ENCODE measurements around the gene CYBC1. TPM values are rescaled to one million over a fixed set of nuclear protein-coding genes. Genes with fewer than 3 reads are reported as not detected.

CYBC1 gene
- total and polyA plus RNA-seq, 4 donors, result 23.2 to 45.6 (median 34.9) TPM

GRCh38 chr17:82489117-82489516 is 38.6 kb upstream of the CYBC1 start:
- no peak for TF ChIP-seq HNF4A (conservative IDR thresholded peaks at IDR 0.05)
- TF ChIP-seq GABPA (IDR thresholded peaks at IDR 0.05 in 1 of 2, conservative IDR thresholded peaks at IDR 0.05 in 1 of 2), result no peak
- TF ChIP-seq FOXA1 (IDR thresholded peaks at IDR 0.05), result no peak
- TF ChIP-seq FOXA2 (IDR thresholded peaks at IDR 0.05), result no peak
- TF ChIP-seq RXRA (IDR thresholded peaks at IDR 0.05), result no peak
- no peak for TF ChIP-seq ZBTB33 (IDR thresholded peaks at IDR 0.05)
- WGBS, result 85% methylated on average over 8 of the region's 8 CpGs
- peaks cover 0 to under 1% (median 0%) of the 10 kb centered on the region in 4 donors for H3K4me1 ChIP-seq (ENCODE audit: control insufficient read depth in 4 of 4, insufficient read depth in 4 of 4, low read length in 3 of 4)
- no peaks in the 10 kb centered on the region for H3K27me3 ChIP-seq (ENCODE audit: control insufficient read depth in 4 of 4, insufficient read depth in 4 of 4, low read length in 3 of 4)
- no peaks in the 10 kb centered on the region for H3K9me3 ChIP-seq (ENCODE audit: control insufficient read depth in 4 of 4, low read length in 3 of 4)
- no peak overlapping the region for H3K9ac ChIP-seq (ENCODE audit: low read depth in 1 of 2, low read length in 2 of 2)
- peaks cover 4 to 33% (median 14%) of the 10 kb centered on the region in 4 donors for H3K36me3 ChIP-seq (ENCODE audit: control insufficient read depth in 4 of 4, insufficient read depth in 3 of 4, low read depth in 1 of 4, low read length in 3 of 4)
- no peak for DNase-seq (ENCODE audit: low spot score)
- H3K27ac ChIP-seq (ENCODE audit: low read depth in 1 of 2, low read length in 2 of 2), result no peak overlapping the region
- H3K4me3 ChIP-seq (ENCODE audit: low read depth in 1 of 3, low read length in 3 of 3), result no peak overlapping the region

- no peak overlapping the region for H3K27ac ChIP-seq (ENCODE audit: low read depth in 1 of 2, low read length in 2 of 2)
- H3K27me3 ChIP-seq (ENCODE audit: control insufficient read depth in 4 of 4, insufficient read depth in 4 of 4, low read length in 3 of 4), result no peaks in the 10 kb centered on the region
- H3K4me1 ChIP-seq (ENCODE audit: control insufficient read depth in 4 of 4, insufficient read depth in 4 of 4, low read length in 3 of 4), result peaks cover 2 to 11% (median 7%) of the 10 kb centered on the region in 4 donors
- no peak overlapping the region for H3K4me3 ChIP-seq (ENCODE audit: low read depth in 1 of 3, low read length in 3 of 3)
- 95% methylated on average over 14 of the region's 14 CpGs for WGBS
- DNase-seq (ENCODE audit: low spot score), result no peak
- no peak for TF ChIP-seq EGR1 (IDR thresholded peaks at IDR 0.05; ENCODE audit: low read depth in 2 of 2)
- no peak for TF ChIP-seq CTCF (IDR thresholded peaks at IDR 0.05; ENCODE audit: low read depth, low read length, missing input control)
- no peak for TF ChIP-seq ZBTB33 (IDR thresholded peaks at IDR 0.05)
- no peak for TF ChIP-seq NR2F2 (IDR thresholded peaks at IDR 0.05)
- no peak for TF ChIP-seq RAD21 (IDR thresholded peaks at IDR 0.05)
- TF ChIP-seq ATF3 (IDR thresholded peaks at IDR 0.05), result no peak
- TF ChIP-seq HNF4G (IDR thresholded peaks at IDR 0.05), result no peak
- no peak for TF ChIP-seq YY1 (IDR thresholded peaks at IDR 0.05)
- TF ChIP-seq TAF1 (conservative IDR thresholded peaks at IDR 0.05), result no peak
- no peak for TF ChIP-seq JUND (IDR thresholded peaks at IDR 0.05)
- no peak for TF ChIP-seq SP1 (IDR thresholded peaks at IDR 0.05)
- TF ChIP-seq FOXA1 (IDR thresholded peaks at IDR 0.05), result no peak
- TF ChIP-seq HNF4A (conservative IDR thresholded peaks at IDR 0.05), result no peak
- TF ChIP-seq GABPA (IDR thresholded peaks at IDR 0.05 in 1 of 2, conservative IDR thresholded peaks at IDR 0.05 in 1 of 2), result no peak
- no peak for TF ChIP-seq FOXA2 (IDR thresholded peaks at IDR 0.05)
- TF ChIP-seq RXRA (IDR thresholded peaks at IDR 0.05), result no peak
- TF ChIP-seq, protein P1, sequence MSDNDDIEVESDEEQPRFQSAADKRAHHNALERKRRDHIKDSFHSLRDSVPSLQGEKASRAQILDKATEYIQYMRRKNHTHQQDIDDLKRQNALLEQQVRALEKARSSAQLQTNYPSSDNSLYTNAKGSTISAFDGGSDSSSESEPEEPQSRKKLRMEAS (IDR thresholded peaks at IDR 0.05), result no peak
- TF ChIP-seq, protein P2, sequence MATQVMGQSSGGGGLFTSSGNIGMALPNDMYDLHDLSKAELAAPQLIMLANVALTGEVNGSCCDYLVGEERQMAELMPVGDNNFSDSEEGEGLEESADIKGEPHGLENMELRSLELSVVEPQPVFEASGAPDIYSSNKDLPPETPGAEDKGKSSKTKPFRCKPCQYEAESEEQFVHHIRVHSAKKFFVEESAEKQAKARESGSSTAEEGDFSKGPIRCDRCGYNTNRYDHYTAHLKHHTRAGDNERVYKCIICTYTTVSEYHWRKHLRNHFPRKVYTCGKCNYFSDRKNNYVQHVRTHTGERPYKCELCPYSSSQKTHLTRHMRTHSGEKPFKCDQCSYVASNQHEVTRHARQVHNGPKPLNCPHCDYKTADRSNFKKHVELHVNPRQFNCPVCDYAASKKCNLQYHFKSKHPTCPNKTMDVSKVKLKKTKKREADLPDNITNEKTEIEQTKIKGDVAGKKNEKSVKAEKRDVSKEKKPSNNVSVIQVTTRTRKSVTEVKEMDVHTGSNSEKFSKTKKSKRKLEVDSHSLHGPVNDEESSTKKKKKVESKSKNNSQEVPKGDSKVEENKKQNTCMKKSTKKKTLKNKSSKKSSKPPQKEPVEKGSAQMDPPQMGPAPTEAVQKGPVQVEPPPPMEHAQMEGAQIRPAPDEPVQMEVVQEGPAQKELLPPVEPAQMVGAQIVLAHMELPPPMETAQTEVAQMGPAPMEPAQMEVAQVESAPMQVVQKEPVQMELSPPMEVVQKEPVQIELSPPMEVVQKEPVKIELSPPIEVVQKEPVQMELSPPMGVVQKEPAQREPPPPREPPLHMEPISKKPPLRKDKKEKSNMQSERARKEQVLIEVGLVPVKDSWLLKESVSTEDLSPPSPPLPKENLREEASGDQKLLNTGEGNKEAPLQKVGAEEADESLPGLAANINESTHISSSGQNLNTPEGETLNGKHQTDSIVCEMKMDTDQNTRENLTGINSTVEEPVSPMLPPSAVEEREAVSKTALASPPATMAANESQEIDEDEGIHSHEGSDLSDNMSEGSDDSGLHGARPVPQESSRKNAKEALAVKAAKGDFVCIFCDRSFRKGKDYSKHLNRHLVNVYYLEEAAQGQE (IDR thresholded peaks at IDR 0.05), result no peak
- H3K9ac ChIP-seq (ENCODE audit: low read depth in 1 of 2, low read length in 2 of 2), result no peak overlapping the region
- peaks cover 4 to 35% (median 14%) of the 10 kb centered on the region in 4 donors for H3K36me3 ChIP-seq (ENCODE audit: control insufficient read depth in 4 of 4, insufficient read depth in 3 of 4, low read depth in 1 of 4, low read length in 3 of 4)
- no peaks in the 10 kb centered on the region for H3K9me3 ChIP-seq (ENCODE audit: control insufficient read depth in 4 of 4, low read length in 3 of 4)
Measured at GRCh38 chr17:82487910-82488309, 37.4 kb upstream of the CYBC1 start.

Data from liver (tissue), 9 donors.